Neural crest cell (in vitro differentiated cells): ENCODE measurements around the gene EDC3. TPM values are rescaled to one million over a fixed set of nuclear protein-coding genes. Genes with fewer than 3 reads are reported as not detected.

Source experiments
- DNase-seq: peaks from one replicate; pipeline ENCODE4 v3.0.0; 2021; ENCODE audit warnings: low read depth, mixed read lengths, low spot score
- H3K27ac Mint-ChIP-seq: one replicate; pipeline ENCODE4 v1.8.0; 2021; ENCODE audit warnings: mild to moderate bottlenecking, mixed read lengths; ENCODE audit not compliant: unreplicated experiment
- H3K27me3 Mint-ChIP-seq: 2 replicates; pipeline ENCODE4 v1.8.0; 2021; ENCODE audit warnings: low read depth, mild to moderate bottlenecking, mixed read lengths
- H3K36me3 Mint-ChIP-seq: 2 replicates; pipeline ENCODE4 v1.8.0; 2021; ENCODE audit warnings: low read depth, mild to moderate bottlenecking, mixed read lengths
- H3K4me1 Mint-ChIP-seq: 2 replicates; pipeline ENCODE4 v1.8.0; 2021; ENCODE audit warnings: mixed read lengths
- H3K4me3 Mint-ChIP-seq: one replicate; pipeline ENCODE4 v1.8.0; 2021; ENCODE audit warnings: mild to moderate bottlenecking, mixed read lengths
- H3K9me3 Mint-ChIP-seq: 2 replicates; pipeline ENCODE4 v1.8.0; 2021; ENCODE audit warnings: mixed read lengths
- total RNA-seq: library from RNA; stranded (reverse); gene quantifications from 2 replicates; pipeline ENCODE4 v1.2.1, GENCODE V29; 2021
- TF ChIP-seq, protein P1 (sequence below): fragments of 200-600 bp; sonication (generic); conservative IDR thresholded peaks from 2 replicates; pipeline ENCODE4 v1.5.0; 2021; ENCODE audit warnings: antibody characterized with exemption, mild to moderate bottlenecking

The EDC3 gene
- total RNA-seq, 1 donor from 2014 or later, result 69.8 TPM

GRCh38 chr15:74725845-74726773 is 30.3 kb upstream of the EDC3 start:
- Mint-ChIP-seq H3K4me1 (peaks cover 35% of the 10 kb centered on the region), H3K4me3 (peak overlapping the region; percentile 69), H3K27ac (no peak overlapping the region), H3K36me3 (peaks cover 2% of the 10 kb centered on the region), H3K9me3 (no peaks in the 10 kb centered on the region), H3K27me3 (peaks cover 9% of the 10 kb centered on the region)
- peak; percentile 65 for DNase-seq
- TF ChIP-seq, protein P1, sequence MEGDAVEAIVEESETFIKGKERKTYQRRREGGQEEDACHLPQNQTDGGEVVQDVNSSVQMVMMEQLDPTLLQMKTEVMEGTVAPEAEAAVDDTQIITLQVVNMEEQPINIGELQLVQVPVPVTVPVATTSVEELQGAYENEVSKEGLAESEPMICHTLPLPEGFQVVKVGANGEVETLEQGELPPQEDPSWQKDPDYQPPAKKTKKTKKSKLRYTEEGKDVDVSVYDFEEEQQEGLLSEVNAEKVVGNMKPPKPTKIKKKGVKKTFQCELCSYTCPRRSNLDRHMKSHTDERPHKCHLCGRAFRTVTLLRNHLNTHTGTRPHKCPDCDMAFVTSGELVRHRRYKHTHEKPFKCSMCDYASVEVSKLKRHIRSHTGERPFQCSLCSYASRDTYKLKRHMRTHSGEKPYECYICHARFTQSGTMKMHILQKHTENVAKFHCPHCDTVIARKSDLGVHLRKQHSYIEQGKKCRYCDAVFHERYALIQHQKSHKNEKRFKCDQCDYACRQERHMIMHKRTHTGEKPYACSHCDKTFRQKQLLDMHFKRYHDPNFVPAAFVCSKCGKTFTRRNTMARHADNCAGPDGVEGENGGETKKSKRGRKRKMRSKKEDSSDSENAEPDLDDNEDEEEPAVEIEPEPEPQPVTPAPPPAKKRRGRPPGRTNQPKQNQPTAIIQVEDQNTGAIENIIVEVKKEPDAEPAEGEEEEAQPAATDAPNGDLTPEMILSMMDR, result no peak

DNA sequence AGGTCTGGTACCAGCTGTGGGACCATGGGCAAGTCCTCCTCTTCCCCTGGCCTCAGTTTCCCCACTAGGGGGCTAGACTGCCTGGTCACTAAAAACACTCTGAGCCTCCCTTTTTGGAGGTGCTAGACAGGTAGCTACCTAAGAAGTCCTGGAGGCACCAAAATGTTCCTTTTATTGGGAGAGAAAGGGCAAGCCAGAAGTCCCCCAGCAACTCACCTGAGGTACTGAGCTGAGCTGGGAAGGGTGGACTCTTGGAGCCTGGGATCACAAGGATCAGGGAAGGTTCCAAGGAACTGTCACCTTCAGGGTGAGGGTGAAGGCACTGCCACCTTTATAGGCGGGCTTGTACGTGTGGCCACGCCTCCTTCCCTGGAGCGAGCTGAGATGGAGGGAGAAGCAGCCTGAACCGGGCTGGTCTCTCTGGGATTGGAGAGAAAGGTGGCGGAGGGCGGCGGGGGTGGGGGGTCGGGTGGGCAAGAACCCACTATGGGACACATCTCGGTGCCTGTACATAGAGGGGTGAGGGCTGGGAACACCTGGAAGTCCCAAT is 29.5 kb upstream of the EDC3 start, which contains the start of gene CYP1A1:
Gene CYP1A1 (minus strand): TSS at position 304 of the 550 bp plus-strand sequence. CDS start 2,431 bp downstream, outside the sequence.
- Mint-ChIP-seq H3K36me3 (peaks cover 2% of the 10 kb centered on the region), H3K4me3 (peak within 1 kb of the TSS; percentile 82), H3K27me3 (peaks cover 9% of the 10 kb centered on the region), H3K4me1 (peaks cover 30% of the 10 kb centered on the region), H3K9me3 (no peaks in the 10 kb centered on the region), H3K27ac (no peak within 1 kb of the TSS)
- peak; percentile 32 for DNase-seq
- TF ChIP-seq, protein P1, result no peak

GRCh38 chr15:74724570-74725224 is 28.9 kb upstream of the EDC3 start:
- DNase-seq, result no peak
- Mint-ChIP-seq H3K4me3 (peak overlapping the region; percentile 82), H3K4me1 (peaks cover 25% of the 10 kb centered on the region), H3K27ac (no peak overlapping the region), H3K27me3 (peaks cover 6% of the 10 kb centered on the region), H3K9me3 (no peaks in the 10 kb centered on the region), H3K36me3 (peaks cover under 1% of the 10 kb centered on the region)
- TF ChIP-seq, protein P1, result no peak

- no peaks in the 10 kb centered on the region for H3K36me3 Mint-ChIP-seq
- H3K9me3 Mint-ChIP-seq, result no peaks in the 10 kb centered on the region
- no peak for DNase-seq
- H3K27ac Mint-ChIP-seq, result no peak overlapping the region
- H3K4me1 Mint-ChIP-seq, result peaks cover 24% of the 10 kb centered on the region
- TF ChIP-seq, protein P1, result no peak
- H3K27me3 Mint-ChIP-seq, result peaks cover 6% of the 10 kb centered on the region
- H3K4me3 Mint-ChIP-seq, result peak overlapping the region; percentile 54
These were observed 28.0 kb upstream of the EDC3 start for GRCh38 chr15:74723754-74724334.

DNA sequence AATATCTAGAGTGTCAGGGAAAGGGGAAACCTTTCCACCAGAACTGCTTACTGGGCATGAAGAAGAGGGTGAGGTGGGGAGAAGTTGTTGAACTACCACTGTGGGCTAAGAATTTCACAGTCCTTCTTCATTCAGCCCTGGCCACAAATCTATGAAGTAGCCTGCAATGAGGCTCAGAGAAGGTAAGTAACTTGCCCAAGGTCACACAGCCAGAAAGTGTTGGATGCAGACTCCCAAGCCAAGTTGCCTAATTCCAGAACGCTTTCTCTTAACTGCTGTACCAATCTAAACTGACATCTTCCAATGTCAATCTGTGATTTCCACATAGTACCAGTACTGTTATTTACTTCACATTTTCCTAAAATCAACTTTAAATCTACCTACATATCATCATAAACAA is 27.4 kb upstream of the EDC3 start:
- TF ChIP-seq, protein P1, result no peak
- no peak for DNase-seq
- Mint-ChIP-seq H3K27ac (no peak overlapping the region), H3K27me3 (peaks cover 6% of the 10 kb centered on the region), H3K4me1 (peaks cover 24% of the 10 kb centered on the region), H3K36me3 (no peaks in the 10 kb centered on the region), H3K9me3 (no peaks in the 10 kb centered on the region), H3K4me3 (no peak overlapping the region)
